ENCODE measurements around the gene DCDC2B. TPM values are rescaled to one million over a fixed set of nuclear protein-coding genes. Genes with fewer than 3 reads are reported as not detected.
"Not testable (repeated sequence)": the region's sequence is repeated elsewhere in the genome, so short reads cannot be mapped to it uniquely, and the experiment has no call there.

DCDC2B gene
- polyA plus RNA-seq, 3 donors from 2014 or later, result not detected

- Mint-ChIP-seq H3K4me3 (peak overlapping the region in 4 of 5 donors; percentile 23 to 41 (median 34)), H3K9me3 (no peaks in the 10 kb centered on the region), H3K4me1 (peaks cover 15 to 31% of the 10 kb centered on the region in 2 donors), H3K27ac (peak overlapping the region in 1 of 6 donors; percentile 61), H3K27me3 (ENCODE audit: low read depth in 3 of 3) (no peaks in the 10 kb centered on the region), H3K36me3 (no peaks in the 10 kb centered on the region)
- DNase-seq, result no peak
Observed at GRCh38 chr1:32242341-32242851, 33.5 kb downstream of the DCDC2B start.

DNA sequence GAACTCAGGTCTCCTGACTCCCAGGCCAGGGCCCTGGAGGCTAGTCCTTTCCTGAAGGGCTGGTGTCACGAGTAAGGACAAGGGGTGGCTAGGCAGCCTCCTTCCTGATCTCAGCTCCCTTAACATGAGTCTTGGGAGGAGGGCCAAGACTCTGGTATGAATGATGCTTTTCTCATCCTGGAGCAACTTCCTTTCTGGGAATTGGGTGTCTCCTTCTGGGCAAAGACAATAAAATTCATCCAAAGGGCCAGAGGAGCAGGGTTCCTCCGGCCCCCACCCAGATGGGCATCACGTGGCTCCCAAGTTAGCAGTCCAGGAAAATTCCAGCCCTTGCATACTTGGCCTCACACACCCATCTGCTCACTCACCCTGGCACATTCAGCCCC, 38.0 kb downstream of the DCDC2B start, which contains the start of gene FAM167B:
FAM167B (plus strand) TSS at position 335 of the 386 bp plus-strand sequence. CDS start 200 bp downstream, outside the sequence.
- no peak for DNase-seq
- H3K4me3 Mint-ChIP-seq, result peak within 1 kb of the TSS; percentile 48 to 85 (median 80)
- peaks cover 0 to 1% (median 0%) of the 10 kb centered on the region in 6 donors for H3K9me3 Mint-ChIP-seq
- H3K27ac Mint-ChIP-seq, result peak within 1 kb of the TSS; percentile 91 to 98 (median 96)
- peaks cover 43 to 53% of the 10 kb centered on the region in 2 donors for H3K4me1 Mint-ChIP-seq
- peaks cover 14 to 21% (median 19%) of the 10 kb centered on the region in 3 donors for H3K27me3 Mint-ChIP-seq (ENCODE audit: low read depth in 3 of 3)
- peaks cover 0 to 4% (median 3%) of the 10 kb centered on the region in 3 donors for H3K36me3 Mint-ChIP-seq

- peaks cover 0 to 1% (median 0%) of the 10 kb centered on the region in 6 donors for H3K9me3 Mint-ChIP-seq
- peaks cover 1 to 5% (median 4%) of the 10 kb centered on the region in 3 donors for H3K36me3 Mint-ChIP-seq
- peaks cover 17 to 26% (median 24%) of the 10 kb centered on the region in 3 donors for H3K27me3 Mint-ChIP-seq (ENCODE audit: low read depth in 3 of 3)
- H3K4me1 Mint-ChIP-seq, result peaks cover 48 to 55% of the 10 kb centered on the region in 2 donors
- peak overlapping the region; percentile 34 to 98 (median 94) for H3K27ac Mint-ChIP-seq
- peak overlapping the region in 2 of 5 donors; percentile 72 to 85 for H3K4me3 Mint-ChIP-seq
- DNase-seq, result no peak
Observed at GRCh38 chr1:32247452-32247851, 38.6 kb downstream of the DCDC2B start.

GRCh38 chr1:32247983-32248889, 39.3 kb downstream of the DCDC2B start:
- peak; percentile 75 to 77 (median 76) for DNase-seq
- peaks cover 55 to 59% of the 10 kb centered on the region in 2 donors for H3K4me1 Mint-ChIP-seq
- H3K9me3 Mint-ChIP-seq, result peaks cover 0 to 1% (median 0%) of the 10 kb centered on the region in 6 donors
- H3K27me3 Mint-ChIP-seq (ENCODE audit: low read depth in 3 of 3), result peaks cover 18 to 29% (median 27%) of the 10 kb centered on the region in 3 donors
- H3K4me3 Mint-ChIP-seq, result peak overlapping the region; percentile 80 to 100 (median 91)
- peaks cover 4 to 5% (median 5%) of the 10 kb centered on the region in 3 donors for H3K36me3 Mint-ChIP-seq
- peak overlapping the region; percentile 96 to 100 (median 98) for H3K27ac Mint-ChIP-seq

DNA sequence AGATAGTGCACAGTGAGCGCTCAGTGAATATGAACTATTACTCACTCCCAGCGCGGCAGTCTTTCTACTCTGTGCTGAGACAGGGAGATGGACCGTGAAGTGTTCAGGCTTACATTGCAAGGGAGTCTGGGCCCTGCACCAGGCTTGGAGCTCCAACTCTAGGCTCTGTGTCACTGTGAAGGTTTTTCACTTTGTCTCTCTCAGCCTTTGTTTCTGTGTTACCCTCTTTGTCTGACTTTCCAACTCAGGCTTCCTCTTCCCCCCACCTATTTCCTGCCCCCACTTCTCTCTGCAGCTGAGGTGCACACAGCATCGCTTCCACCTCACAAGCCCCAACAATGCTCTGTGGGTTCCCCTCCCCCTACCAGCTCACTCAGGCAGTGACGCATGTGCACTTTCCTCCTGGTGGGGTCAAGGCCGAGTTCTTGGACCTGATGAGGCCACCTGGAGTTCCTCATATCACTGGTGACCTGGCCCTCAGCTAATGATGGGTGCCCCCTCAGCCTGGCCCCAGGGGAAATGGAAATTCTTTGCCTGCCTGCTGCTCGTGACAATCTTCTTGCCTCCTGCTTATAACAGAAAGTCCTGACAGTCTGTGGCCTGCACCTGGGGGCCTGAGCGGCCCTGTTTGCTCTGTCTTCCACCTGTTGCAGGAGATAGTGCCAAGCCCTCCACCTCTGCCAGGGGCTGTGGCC, 41.1 kb downstream of the DCDC2B start:
- Mint-ChIP-seq H3K36me3 (peaks cover 5 to 7% (median 5%) of the 10 kb centered on the region in 3 donors), H3K9me3 (peaks cover 0 to 1% (median 0%) of the 10 kb centered on the region in 6 donors), H3K4me1 (peaks cover 71 to 74% of the 10 kb centered on the region in 2 donors), H3K4me3 (peak overlapping the region; percentile 91 to 100 (median 92)), H3K27me3 (ENCODE audit: low read depth in 3 of 3) (peaks cover 18 to 35% (median 33%) of the 10 kb centered on the region in 3 donors), H3K27ac (peak overlapping the region; percentile 96 to 100 (median 98))
- DNase-seq, result peak; percentile 88 to 89 (median 89)

GRCh38 chr1:32250893-32251716, 42.2 kb downstream of the DCDC2B start, which contains the start of gene LCK:
TSS of gene LCK (plus strand) at chr1:32251265. CDS start at chr1:32274330, 23,065 bp downstream.
- Mint-ChIP-seq H3K4me1 (peaks cover 80 to 83% of the 10 kb centered on the region in 2 donors), H3K27ac (peak within 1 kb of the TSS; percentile 96 to 100 (median 98)), H3K36me3 (peaks cover 5 to 7% (median 5%) of the 10 kb centered on the region in 3 donors), H3K27me3 (ENCODE audit: low read depth in 3 of 3) (peaks cover 18 to 35% (median 33%) of the 10 kb centered on the region in 3 donors), H3K9me3 (peaks cover 0 to 1% (median 0%) of the 10 kb centered on the region in 6 donors), H3K4me3 (peak within 1 kb of the TSS; percentile 91 to 100 (median 92))
- DNase-seq, result peak; percentile 68 to 73 (median 69)

- DNase-seq, result peak in 1 of 3 donors; percentile 11
- H3K36me3 Mint-ChIP-seq, result peaks cover 7 to 14% (median 9%) of the 10 kb centered on the region in 3 donors
- H3K4me3 Mint-ChIP-seq, result peak overlapping the region; percentile 71 to 91 (median 79)
- H3K9me3 Mint-ChIP-seq, result peaks cover 0 to 1% (median 0%) of the 10 kb centered on the region in 6 donors
- H3K4me1 Mint-ChIP-seq, result peaks cover 80% of the 10 kb centered on the region in 2 donors
- peaks cover 13 to 29% (median 25%) of the 10 kb centered on the region in 3 donors for H3K27me3 Mint-ChIP-seq (ENCODE audit: low read depth in 3 of 3)
- peak overlapping the region; percentile 86 to 96 (median 95) for H3K27ac Mint-ChIP-seq
Observed at GRCh38 chr1:32255072-32256071, 46.5 kb downstream of the DCDC2B start.

GRCh38 chr1:32256473-32257226, 47.8 kb downstream of the DCDC2B start:
- Mint-ChIP-seq H3K4me1 (peaks cover 74 to 75% of the 10 kb centered on the region in 2 donors), H3K4me3 (peak overlapping the region; percentile 78 to 92 (median 83)), H3K27ac (peak overlapping the region; percentile 92 to 98 (median 96)), H3K36me3 (peaks cover 10 to 18% (median 11%) of the 10 kb centered on the region in 3 donors), H3K27me3 (ENCODE audit: low read depth in 3 of 3) (peaks cover 5 to 21% (median 19%) of the 10 kb centered on the region in 3 donors), H3K9me3 (peaks cover 0 to under 1% (median 0%) of the 10 kb centered on the region in 6 donors)
- DNase-seq, result peak in 2 of 3 donors; percentile 35 to 46

DNA sequence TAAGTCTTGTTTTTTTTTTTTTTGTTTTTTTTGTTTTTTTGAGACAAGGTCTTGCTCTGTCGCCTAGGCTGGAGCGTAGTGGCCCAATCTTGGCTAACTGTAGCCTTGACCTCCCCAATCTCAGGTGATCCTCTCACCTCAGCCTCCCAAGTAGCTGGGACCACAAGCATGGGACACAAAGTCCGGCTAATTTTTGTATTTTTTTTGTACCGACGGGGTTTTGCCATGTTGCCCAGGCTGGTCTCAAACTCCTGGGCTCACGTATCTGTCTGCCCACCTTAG, 48.3 kb downstream of the DCDC2B start:
- peaks cover 3 to 18% (median 15%) of the 10 kb centered on the region in 3 donors for H3K27me3 Mint-ChIP-seq (ENCODE audit: low read depth in 3 of 3)
- peak overlapping the region; percentile 78 to 92 (median 83) for H3K4me3 Mint-ChIP-seq
- DNase-seq, result no peak
- peak overlapping the region; percentile 92 to 98 (median 96) for H3K27ac Mint-ChIP-seq
- peaks cover 68 to 70% of the 10 kb centered on the region in 2 donors for H3K4me1 Mint-ChIP-seq
- H3K36me3 Mint-ChIP-seq, result peaks cover 8 to 14% (median 10%) of the 10 kb centered on the region in 3 donors
- H3K9me3 Mint-ChIP-seq, result no peaks in the 10 kb centered on the region

- H3K9me3 Mint-ChIP-seq; H3K4me3 Mint-ChIP-seq; DNase-seq; H3K27me3 Mint-ChIP-seq (ENCODE audit: low read depth in 3 of 3): not testable (repeated sequence)
- peaks cover 5 to 23% (median 7%) of the 10 kb centered on the region in 3 donors for H3K36me3 Mint-ChIP-seq
- peak overlapping the region in 4 of 6 donors; percentile 49 to 88 (median 76) for H3K27ac Mint-ChIP-seq
- peaks cover 52 to 54% of the 10 kb centered on the region in 2 donors for H3K4me1 Mint-ChIP-seq
Observed at GRCh38 chr1:32263236-32263593, 54.3 kb downstream of the DCDC2B start.

GRCh38 chr1:32263744-32264143, 54.9 kb downstream of the DCDC2B start:
- H3K4me3 Mint-ChIP-seq, result peak overlapping the region; percentile 15 to 85 (median 63)
- peak overlapping the region; percentile 60 to 97 (median 88) for H3K27ac Mint-ChIP-seq
- peaks cover 5 to 23% (median 7%) of the 10 kb centered on the region in 3 donors for H3K36me3 Mint-ChIP-seq
- no peaks in the 10 kb centered on the region for H3K9me3 Mint-ChIP-seq
- peaks cover 0 to 4% (median 0%) of the 10 kb centered on the region in 3 donors for H3K27me3 Mint-ChIP-seq (ENCODE audit: low read depth in 3 of 3)
- peaks cover 50 to 54% of the 10 kb centered on the region in 2 donors for H3K4me1 Mint-ChIP-seq
- DNase-seq, result peak in 1 of 3 donors; percentile 34
